Spleen (tissue), 11 donors: Measurements from ENCODE around the gene ABI3BP. TPM values are rescaled to one million over a fixed set of nuclear protein-coding genes. Genes with fewer than 3 reads are reported as not detected.

Experiments used
- DNase-seq: peaks from one replicate; pipeline ENCODE4 v3.0.0-alpha.2; 2020
- H3K27ac ChIP-seq, 8 donors: fragments of 200-600 bp; sonication (generic) in 7 of 8; 1 replicate in 4 of 8; 2 replicates in 4 of 8; pipeline versions ENCODE4 v1.5.0 to v1.8.0; 2016 to 2021; ENCODE audit warnings: inconsistent platforms in 4 of 8, mild to moderate bottlenecking in 4 of 8, moderate library complexity in 1 of 8
- H3K27me3 ChIP-seq, 7 donors: fragments of 200-600 bp; sonication (generic) in 6 of 7; replicated peaks in 1 of 7; 1 replicate in 4 of 7; 2 replicates in 3 of 7; pipeline versions ENCODE4 v1.5.0 to v1.8.0; 2016 to 2021; ENCODE audit warnings: inconsistent platforms in 3 of 7, mild to moderate bottlenecking in 1 of 7
- H3K36me3 ChIP-seq, 6 donors: fragments of 200-600 bp; sonication (generic) in 5 of 6; 1 replicate in 4 of 6; 2 replicates in 2 of 6; pipeline versions ENCODE4 v1.5.0 to v1.8.0; 2016 to 2021; ENCODE audit warnings: inconsistent platforms in 2 of 6
- H3K4me1 ChIP-seq, 6 donors: fragments of 200-600 bp; sonication (generic) in 5 of 6; 1 replicate in 3 of 6; 2 replicates in 3 of 6; pipeline versions ENCODE4 v1.5.0 to v1.8.0; 2016 to 2021; ENCODE audit warnings: inconsistent platforms in 3 of 6
- H3K4me3 ChIP-seq, 8 donors: fragments of 200-600 bp; sonication (generic) in 7 of 8; 1 replicate in 4 of 8; 2 replicates in 4 of 8; pipeline versions ENCODE4 v1.5.0 to v1.8.0; 2016 to 2021; ENCODE audit warnings: inconsistent platforms in 4 of 8, mild to moderate bottlenecking in 4 of 8, moderate library complexity in 2 of 8
- H3K9me3 ChIP-seq, 8 donors: fragments of 200-600 bp; sonication (generic) in 7 of 8; 1 replicate in 4 of 8; 2 replicates in 4 of 8; pipeline versions ENCODE4 v1.5.0 to v1.8.0; 2016 to 2021; ENCODE audit warnings: inconsistent platforms in 4 of 8
- CTCF ChIP-seq, 11 experiments: fragments of 200-600 bp in 7 of 11; fragments of 450-650 bp in 4 of 11; sonication (generic) in 4 of 11; IDR thresholded peaks in 8 of 11; conservative IDR thresholded peaks in 3 of 11; 1 replicate in 7 of 11; 2 replicates in 4 of 11; pipeline versions ENCODE4 v1.4.0 to v1.8.0; 2016 to 2021; ENCODE audit warnings: antibody characterized with exemption in 11 of 11, inconsistent platforms in 4 of 11, mild to moderate bottlenecking in 1 of 11
- POLR2A ChIP-seq, 3 donors: fragments of 450-650 bp; IDR thresholded peaks; one replicate each; pipeline ENCODE4 v1.5.1; 2017; ENCODE audit warnings: antibody characterized with exemption in 3 of 3, mild to moderate bottlenecking in 1 of 3
- POLR2AphosphoS5 ChIP-seq, 3 donors: sonication (generic); formaldehyde crosslinking; IDR thresholded peaks; one replicate each; pipeline ENCODE4 v1.5.1; 2017; ENCODE audit warnings: antibody characterized with exemption in 3 of 3
- WGBS, 5 donors: extraction: QIAGEN DNeasy Blood & Tissue Kit in 3 of 5; methylation state at CpG; one replicate each; pipeline versions ENCODE4 v1.1.5 to v1.1.7; 2013 to 2018; 5-methylcytosine and 5-hydroxymethylcytosine counted together
- intact Hi-C: fragments of 100-400 bp; cut with DNase I; formaldehyde crosslinking; loops from one replicate; pipeline ENCODE4 v1.15.0; 2023; ENCODE audit warnings: low total_unique reads
- polyA plus RNA-seq, 3 donors: library from polyadenylated mRNA; stranded (reverse); fragments of 200-250 nt; gene quantifications; one replicate each; pipeline ENCODE4 v1.2.1, GENCODE V29; 2013
- total RNA-seq, 7 donors: library from RNA; depleted of rRNA in 3 of 7; stranded (reverse); fragments of >200 nt in 3 of 7; fragmentation: NEBNext Ultra II Directional in 4 of 7; extraction: Animal tissue kit (Norgen Biotek cat#: 25700) in 4 of 7; gene quantifications; one replicate each; pipeline versions ENCODE4 v1.1.0 to v1.2.1, GENCODE V29; 2016 to 2021
- donor health status: healthy with polysubstance abuse.
- donor health status: DM: no; HTN: no; CAD: no; lungs with moderate emphysema.
- donor health status: DM: no; HTN: no; CAD: no.
- donor health status: Bipolar disorder and iron deficiency.
- donor health status: healthy.
- donor health status: DM: no; HTN: no; CAD: no.
- donor health status: DM: yes; HTN: yes; CAD: no.

The ABI3BP gene
- total and polyA plus RNA-seq, 10 donors, result 4.2 to 29.9 (median 16.3) TPM

GRCh38 chr3:100956276-100956675 is 36.9 kb downstream of the ABI3BP start:
- 57 to 78% (median 58%) methylated on average over 2 of the region's 2 CpGs for WGBS, 5 donors
- DNase-seq, result no peak
- Histone ChIP-seq H3K36me3 (no peaks in the 10 kb centered on the region), H3K4me1 (no peaks in the 10 kb centered on the region), H3K9me3 (peaks cover 2 to 26% (median 22%) of the 10 kb centered on the region in 8 donors), H3K27me3 (no peaks in the 10 kb centered on the region), H3K27ac (no peak overlapping the region), H3K4me3 (no peak overlapping the region)
- intact Hi-C loops, result no loop called here
- TF ChIP-seq CTCF (IDR thresholded peaks at IDR 0.05 in 8 of 11, conservative IDR thresholded peaks at IDR 0.05 in 3 of 11) (no peak), POLR2A (IDR thresholded peaks at IDR 0.05) (no peak), POLR2AphosphoS5 (IDR thresholded peaks at IDR 0.05) (no peak)

- H3K9me3 ChIP-seq, result peaks cover 0 to 15% (median 10%) of the 10 kb centered on the region in 8 donors
- intact Hi-C loops, result no loop called here
- H3K4me3 ChIP-seq, result no peak overlapping the region
- no peak for TF ChIP-seq POLR2A (IDR thresholded peaks at IDR 0.05)
- no peak for TF ChIP-seq CTCF (IDR thresholded peaks at IDR 0.05 in 8 of 11, conservative IDR thresholded peaks at IDR 0.05 in 3 of 11)
- no peak for TF ChIP-seq POLR2AphosphoS5 (IDR thresholded peaks at IDR 0.05)
- no peaks in the 10 kb centered on the region for H3K4me1 ChIP-seq
- 57 to 65% (median 62%) methylated on average over 4 of the region's 4 CpGs for WGBS, 5 donors
- H3K36me3 ChIP-seq, result no peaks in the 10 kb centered on the region
- H3K27me3 ChIP-seq, result no peaks in the 10 kb centered on the region
- peak overlapping the region in 3 of 8 donors; percentile 6 to 44 (median 38) for H3K27ac ChIP-seq
- DNase-seq, result no peak
Measured at GRCh38 chr3:100954990-100955389, 38.2 kb downstream of the ABI3BP start.

- H3K27ac ChIP-seq, result peak overlapping the region in 6 of 8 donors; percentile 1 to 55 (median 36)
- intact Hi-C loops, result no loop called here
Measured at GRCh38 chr3:100954199-100954935, 38.9 kb downstream of the ABI3BP start.

More at GRCh38 chr3:100954199-100954935, 38.9 kb downstream of the ABI3BP start:
- H3K4me1 ChIP-seq, result no peaks in the 10 kb centered on the region
- TF ChIP-seq POLR2A (IDR thresholded peaks at IDR 0.05), result no peak
- TF ChIP-seq POLR2AphosphoS5 (IDR thresholded peaks at IDR 0.05), result no peak
- no peak for TF ChIP-seq CTCF (IDR thresholded peaks at IDR 0.05 in 8 of 11, conservative IDR thresholded peaks at IDR 0.05 in 3 of 11)
- H3K4me3 ChIP-seq, result no peak overlapping the region
- no peaks in the 10 kb centered on the region for H3K36me3 ChIP-seq
- DNase-seq, result no peak
- H3K27me3 ChIP-seq, result no peaks in the 10 kb centered on the region
- H3K9me3 ChIP-seq, result peaks cover 0 to 9% (median 3%) of the 10 kb centered on the region in 8 donors
- 45 to 72% (median 65%) methylated on average over 3 of the region's 3 CpGs for WGBS, 5 donors
